Cardiac fibroblast (primary cell): ENCODE measurements around the gene ZNF221.

Source experiments
- DNase-seq, 2 donors: peaks; one replicate each; pipeline versions ENCODE4 v3.0.0 to v3.0.0-alpha.2; 2010; ENCODE audit warnings: low read depth in 2 of 2
- H3K4me3 ChIP-seq, 2 donors: replicated peaks in 1 of 2; 1 replicate in 1 of 2; 2 replicates in 1 of 2; pipeline ENCODE4 v1.5.1; 2011; ENCODE audit warnings: low read depth in 2 of 2, low read length in 2 of 2, mild to moderate bottlenecking in 2 of 2, moderate library complexity in 1 of 2
- TF ChIP-seq, protein P1 (sequence below): IDR thresholded peaks from one replicate; pipeline ENCODE4 v1.5.1; 2011; ENCODE audit warnings: low read depth, mild to moderate bottlenecking, low read length, inconsistent platforms

Gene ZNF221

DNA sequence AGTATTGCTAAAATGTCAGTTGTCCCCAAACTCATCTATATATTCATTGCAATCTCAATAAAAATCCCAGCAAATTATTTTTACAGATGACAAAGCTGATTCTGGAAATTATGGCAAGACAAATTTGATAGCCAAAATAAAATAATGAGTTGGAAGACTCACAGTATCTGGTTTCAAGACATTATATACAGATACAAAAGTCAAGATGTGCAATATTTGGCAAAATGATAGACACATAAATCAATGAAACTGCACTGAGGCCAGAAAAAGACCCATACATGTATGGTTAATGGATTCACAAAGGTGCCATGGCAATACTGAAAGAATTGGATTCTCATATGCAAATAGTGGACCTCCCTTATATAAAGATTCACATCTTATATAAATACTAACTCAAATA is 40.1 kb upstream of the ZNF221 start:
- DNase-seq = no peak
- TF ChIP-seq, protein P1, sequence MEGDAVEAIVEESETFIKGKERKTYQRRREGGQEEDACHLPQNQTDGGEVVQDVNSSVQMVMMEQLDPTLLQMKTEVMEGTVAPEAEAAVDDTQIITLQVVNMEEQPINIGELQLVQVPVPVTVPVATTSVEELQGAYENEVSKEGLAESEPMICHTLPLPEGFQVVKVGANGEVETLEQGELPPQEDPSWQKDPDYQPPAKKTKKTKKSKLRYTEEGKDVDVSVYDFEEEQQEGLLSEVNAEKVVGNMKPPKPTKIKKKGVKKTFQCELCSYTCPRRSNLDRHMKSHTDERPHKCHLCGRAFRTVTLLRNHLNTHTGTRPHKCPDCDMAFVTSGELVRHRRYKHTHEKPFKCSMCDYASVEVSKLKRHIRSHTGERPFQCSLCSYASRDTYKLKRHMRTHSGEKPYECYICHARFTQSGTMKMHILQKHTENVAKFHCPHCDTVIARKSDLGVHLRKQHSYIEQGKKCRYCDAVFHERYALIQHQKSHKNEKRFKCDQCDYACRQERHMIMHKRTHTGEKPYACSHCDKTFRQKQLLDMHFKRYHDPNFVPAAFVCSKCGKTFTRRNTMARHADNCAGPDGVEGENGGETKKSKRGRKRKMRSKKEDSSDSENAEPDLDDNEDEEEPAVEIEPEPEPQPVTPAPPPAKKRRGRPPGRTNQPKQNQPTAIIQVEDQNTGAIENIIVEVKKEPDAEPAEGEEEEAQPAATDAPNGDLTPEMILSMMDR = no peak
- H3K4me3 ChIP-seq = no peak overlapping the region

DNA sequence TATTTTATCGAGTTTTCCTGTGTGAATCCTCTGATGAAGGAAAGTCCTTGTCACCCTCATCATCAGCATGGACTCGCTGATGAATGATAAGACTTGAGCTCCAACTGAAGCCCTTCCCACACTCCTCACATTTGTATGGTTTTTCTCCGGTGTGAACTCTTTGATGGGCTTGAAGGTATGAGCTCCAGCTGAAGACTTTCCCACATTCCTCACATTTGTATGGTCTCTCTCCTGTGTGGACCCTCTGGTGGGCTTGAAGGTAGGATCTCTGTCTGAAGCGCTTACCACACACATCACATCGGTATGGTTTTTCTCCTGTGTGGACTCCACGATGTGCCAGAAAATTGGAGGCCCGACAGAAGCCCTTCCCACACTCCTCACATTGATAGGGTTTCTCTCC is 37.6 kb upstream of the ZNF221 start:
- H3K4me3 ChIP-seq = no peak overlapping the region
- peak in 1 of 2 donors; percentile 8 for DNase-seq
- TF ChIP-seq, protein P1 = no peak

DNA sequence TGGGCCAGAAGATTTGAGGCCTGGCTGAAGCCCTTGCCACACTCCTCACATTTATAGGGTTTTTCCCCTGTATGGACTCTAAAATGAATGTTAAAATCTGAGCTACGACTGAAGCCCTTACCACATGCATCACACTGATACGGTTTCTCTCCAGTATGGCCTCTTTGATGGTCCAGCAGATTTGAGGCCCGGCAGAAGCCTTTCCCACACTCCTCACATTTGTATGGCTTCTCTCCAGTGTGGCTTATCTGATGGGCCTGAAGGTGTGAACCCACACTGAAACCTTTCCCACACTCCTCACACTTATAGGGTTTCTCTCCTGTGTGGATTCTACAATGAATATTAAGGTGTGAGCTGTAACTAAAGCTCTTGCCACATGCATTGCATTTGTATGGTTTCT is 37.0 kb upstream of the ZNF221 start:
- no peak overlapping the region for H3K4me3 ChIP-seq
- TF ChIP-seq, protein P1 = no peak
- DNase-seq = peak in 1 of 2 donors; percentile 5

DNA sequence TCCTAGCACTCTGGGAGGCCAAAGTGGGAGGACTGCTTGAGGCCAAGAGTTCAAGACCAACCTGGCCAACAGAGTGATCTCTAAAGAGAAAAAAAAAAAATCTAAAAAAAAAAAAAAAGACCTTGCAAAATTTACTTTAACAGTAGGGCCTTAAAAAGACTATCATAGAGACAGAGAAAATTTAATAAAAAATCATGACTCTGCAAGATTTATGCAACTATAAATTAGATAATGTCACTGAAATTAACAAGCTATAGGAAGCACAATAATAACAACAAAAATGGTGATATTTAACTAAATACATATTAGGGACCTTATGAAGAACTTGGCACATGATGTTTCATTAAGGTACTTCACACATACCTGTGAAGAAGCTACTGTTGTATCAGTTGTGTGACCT is 27.2 kb upstream of the ZNF221 start:
- H3K4me3 ChIP-seq = no peak overlapping the region
- TF ChIP-seq, protein P1 = no peak
- DNase-seq = no peak

DNA sequence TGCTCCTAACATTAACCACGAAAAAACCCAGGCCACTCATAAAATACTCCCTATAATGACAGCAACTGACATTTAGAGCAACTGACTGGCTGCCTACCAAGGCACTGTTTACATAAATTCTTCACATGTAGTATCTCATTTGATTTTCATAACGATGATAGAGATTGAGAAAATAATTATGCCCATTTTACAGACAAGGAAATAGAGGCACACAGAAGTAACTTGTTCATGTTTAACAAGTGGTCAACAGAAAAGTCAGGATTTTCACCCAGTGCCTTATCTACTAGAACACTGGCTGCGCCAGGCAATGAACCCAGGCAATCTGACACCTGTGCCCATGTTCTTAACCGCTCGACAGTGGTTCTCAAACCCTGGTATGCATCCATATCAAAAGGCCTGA is 22.2 kb upstream of the ZNF221 start:
- TF ChIP-seq, protein P1 = no peak
- DNase-seq = no peak
- H3K4me3 ChIP-seq = no peak overlapping the region

DNA sequence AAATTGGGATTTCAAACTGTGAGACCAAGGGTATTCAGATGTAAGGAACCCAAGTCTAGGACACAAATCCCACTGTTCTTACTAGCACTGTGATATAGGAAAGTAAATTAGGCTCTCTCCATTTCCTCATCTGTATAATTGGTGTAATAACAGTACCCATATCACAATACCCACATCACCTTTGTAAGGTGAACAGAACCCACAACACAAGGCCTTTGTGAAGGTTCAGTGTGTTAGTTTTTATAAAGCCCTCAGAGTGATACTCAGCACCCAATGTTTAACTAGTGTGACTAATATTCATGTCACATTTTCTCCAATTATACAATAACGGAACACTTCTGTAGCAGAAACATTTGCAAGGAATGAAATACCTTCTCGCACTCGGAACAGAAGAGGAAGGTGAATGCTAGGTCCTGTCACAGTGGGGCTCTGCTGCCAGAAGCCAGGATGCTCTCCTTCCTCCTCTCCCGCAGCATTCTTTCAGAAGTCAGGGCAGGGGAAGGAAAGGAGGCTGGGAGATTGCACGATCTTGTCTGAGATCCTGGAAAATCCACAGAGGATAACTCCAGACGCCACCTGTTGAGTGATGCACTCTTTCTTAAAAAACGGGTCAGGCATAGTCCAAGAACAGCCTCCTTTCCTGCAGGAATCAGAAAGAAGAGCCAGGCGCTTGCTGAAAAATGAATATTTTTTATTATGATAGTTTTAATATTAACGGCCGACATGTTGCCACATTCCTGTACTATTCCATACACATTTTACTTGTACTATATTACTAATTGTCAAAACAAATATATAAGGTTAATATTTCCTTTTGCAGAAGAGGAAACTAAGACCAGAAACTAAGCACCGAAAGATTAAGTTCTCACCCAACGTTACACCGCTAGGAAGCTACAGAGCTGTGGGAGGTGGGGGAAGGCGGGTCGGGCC is 16.7 kb upstream of the ZNF221 start:
- H3K4me3 ChIP-seq = peak overlapping the region; percentile 64 to 74
- DNase-seq = peak; percentile 10 to 14
- TF ChIP-seq, protein P1 = no peak
